ENCODE measurements around the gene PHLDB2. TPM values are rescaled to one million over a fixed set of nuclear protein-coding genes. Genes with fewer than 3 reads are reported as not detected.

PHLDB2 gene
- total RNA-seq, 4 donors from 2014 or later, result 53.2 to 97.2 (median 89.1) TPM

- TF ChIP-seq CTCF (IDR thresholded peaks at IDR 0.05; ENCODE audit: low read depth), result no peak
Observed at GRCh38 chr3:111895071-111895470, 36.0 kb downstream of the PHLDB2 start.

- no peak for TF ChIP-seq CTCF (IDR thresholded peaks at IDR 0.05; ENCODE audit: low read depth)
Observed at GRCh38 chr3:111899966-111900365, 40.9 kb downstream of the PHLDB2 start.

GRCh38 chr3:111901637-111902036, 42.6 kb downstream of the PHLDB2 start:
- no peak for TF ChIP-seq CTCF (IDR thresholded peaks at IDR 0.05; ENCODE audit: low read depth)

- no peak for TF ChIP-seq CTCF (IDR thresholded peaks at IDR 0.05; ENCODE audit: low read depth)
Observed at GRCh38 chr3:111902534-111902933, 43.5 kb downstream of the PHLDB2 start.

GRCh38 chr3:111903067-111903511, 44.0 kb downstream of the PHLDB2 start:
- no peak for TF ChIP-seq CTCF (IDR thresholded peaks at IDR 0.05; ENCODE audit: low read depth)

- no peak for TF ChIP-seq CTCF (IDR thresholded peaks at IDR 0.05; ENCODE audit: low read depth)
Observed at GRCh38 chr3:111904376-111905241, 45.5 kb downstream of the PHLDB2 start.

- no peak for TF ChIP-seq CTCF (IDR thresholded peaks at IDR 0.05; ENCODE audit: low read depth)
Observed at GRCh38 chr3:111906656-111907055, 47.6 kb downstream of the PHLDB2 start.
